HG02943 (cell line): ENCODE data around the gene IPMK.
A peak's percentile ranks its signal among the peaks of the same experiment; 100 is the strongest.
"Not testable (repeated sequence)": the region's sequence is repeated elsewhere in the genome, so short reads cannot be mapped to it uniquely, and the experiment has no call there.

Source experiments
- ATAC-seq: cut with Tn5 transposase; IDR thresholded peaks from one replicate; pipeline ENCODE4 v1.9.1; 2021; ENCODE audit warnings: mild to moderate bottlenecking, low read depth, moderate library complexity; ENCODE audit not compliant: unreplicated experiment

IPMK gene

DNA sequence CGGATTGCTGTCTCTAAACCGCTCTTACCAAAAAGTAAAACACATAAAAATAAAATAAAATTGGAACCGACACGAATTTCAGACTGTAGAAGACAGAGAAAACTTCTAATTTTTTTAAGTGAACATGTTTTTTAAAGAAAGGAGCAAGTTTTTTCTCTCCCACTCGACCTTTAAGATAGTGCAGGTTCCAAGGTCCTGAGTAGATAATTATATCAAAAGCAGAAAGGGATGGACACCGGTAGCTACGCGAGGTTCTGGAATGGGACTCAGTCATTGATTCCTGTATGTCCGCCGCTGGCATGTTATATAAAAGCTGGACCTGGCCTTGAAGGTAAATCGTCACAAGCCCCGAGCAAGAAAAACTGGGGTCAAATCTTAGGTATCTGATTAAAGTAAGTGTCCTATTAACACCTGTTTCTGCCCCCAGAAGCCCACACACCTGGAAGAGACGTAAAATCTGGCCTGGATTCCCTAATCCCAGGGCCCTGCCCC lies 806 bp upstream of the IPMK start:
- peak; percentile 0 for ATAC-seq

DNA sequence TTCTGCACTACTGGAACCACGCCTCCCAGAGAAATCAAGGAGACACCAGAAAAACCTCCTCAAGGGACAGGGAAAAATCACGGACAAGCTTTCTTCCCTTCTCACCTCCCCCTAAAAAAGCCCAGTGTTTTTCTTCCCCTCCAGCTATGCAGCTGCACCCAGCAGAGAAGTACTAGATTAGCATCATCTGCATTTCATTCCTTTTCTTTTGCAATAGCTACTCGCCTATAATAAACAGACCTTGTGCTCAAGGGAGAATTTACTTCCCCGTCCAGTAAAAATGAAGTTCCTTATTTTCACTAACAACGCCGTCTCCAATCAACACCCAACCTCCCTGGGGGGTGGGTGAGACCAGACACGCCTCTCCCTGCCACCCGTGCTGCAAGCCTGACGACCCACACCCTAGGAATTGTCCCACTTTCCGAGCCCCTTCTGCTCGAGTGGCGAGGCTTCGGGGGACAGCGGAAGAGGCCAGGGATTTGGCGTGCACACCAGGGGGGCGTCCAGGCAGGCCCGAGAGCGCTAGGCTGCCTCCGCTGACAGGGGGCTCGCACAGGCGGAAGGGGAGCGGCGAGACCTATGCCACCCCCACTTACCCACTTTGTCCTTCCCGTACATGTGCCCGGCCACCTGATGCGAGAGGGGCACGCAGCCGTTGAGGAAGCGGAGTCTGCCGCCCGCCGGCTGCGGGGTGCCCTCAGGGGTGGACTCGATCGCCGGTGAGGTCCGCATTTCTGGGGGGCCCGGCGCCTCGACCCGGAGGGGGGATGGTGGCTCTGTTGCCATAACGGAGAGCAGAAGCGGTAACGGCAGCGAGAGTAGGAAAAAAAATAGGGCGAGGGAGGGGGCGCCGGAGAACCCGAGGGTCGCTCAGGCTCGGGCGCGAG lies 625 bp downstream of the IPMK start:
- ATAC-seq = peak; percentile 14

GRCh38 chr10:58266003-58266825 lies 1.5 kb downstream of the IPMK start:
- ATAC-seq = no peak

- no peak for ATAC-seq
Observed at GRCh38 chr10:58265249-58265648, 2.4 kb downstream of the IPMK start.

GRCh38 chr10:58264780-58265179 lies 2.9 kb downstream of the IPMK start:
- no peak for ATAC-seq

- ATAC-seq = no peak
Observed at GRCh38 chr10:58262766-58263165, 4.9 kb downstream of the IPMK start.

GRCh38 chr10:58260334-58260733 lies 7.4 kb downstream of the IPMK start:
- ATAC-seq = no peak

- no peak for ATAC-seq
Observed at GRCh38 chr10:58258977-58259692, 8.6 kb downstream of the IPMK start.

GRCh38 chr10:58256013-58256780 lies 11.5 kb downstream of the IPMK start:
- not testable (repeated sequence) for ATAC-seq

DNA sequence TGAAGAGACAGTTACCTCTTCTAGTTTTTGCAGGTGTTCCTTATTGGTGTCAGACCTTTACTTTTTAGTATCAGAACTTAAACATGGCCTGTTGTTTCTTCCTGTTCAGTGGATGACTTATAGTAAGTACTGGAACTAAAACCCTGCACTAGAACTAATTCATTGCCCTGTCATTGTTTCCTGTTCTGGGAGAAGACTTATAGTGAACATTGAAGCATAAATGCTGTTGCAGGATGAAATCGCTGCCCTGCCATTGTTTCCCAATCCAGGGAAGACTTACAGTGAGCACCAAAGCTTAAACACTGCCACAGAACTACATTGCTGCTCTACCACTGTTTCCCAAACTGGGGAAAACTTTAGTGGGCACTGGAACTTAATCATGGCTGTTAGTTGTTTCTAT lies 13.1 kb downstream of the IPMK start:
- ATAC-seq = no peak

GRCh38 chr10:58253184-58253583 lies 14.5 kb downstream of the IPMK start:
- ATAC-seq = no peak

DNA sequence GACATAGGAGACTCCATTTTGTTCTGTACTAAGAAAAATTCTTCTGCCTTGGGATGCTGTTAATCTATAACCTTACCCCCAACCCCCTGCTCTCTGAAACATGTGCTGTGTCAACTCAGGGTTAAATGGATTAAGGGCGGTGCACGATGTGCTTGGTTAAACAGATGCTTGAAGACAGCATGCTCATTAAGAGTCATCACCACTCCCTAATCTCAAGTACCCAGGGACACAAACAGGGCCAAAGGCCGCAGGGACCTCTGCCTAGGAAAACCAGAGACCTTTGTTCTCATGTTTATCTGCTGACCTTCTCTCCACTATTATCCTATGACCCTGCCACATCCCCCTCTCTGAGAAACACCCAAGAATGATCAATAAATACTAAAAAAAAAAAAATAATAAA lies 23.0 kb downstream of the IPMK start:
- ATAC-seq = not testable (repeated sequence)

GRCh38 chr10:58244242-58244641 lies 23.5 kb downstream of the IPMK start:
- not testable (repeated sequence) for ATAC-seq

- not testable (repeated sequence) for ATAC-seq
Observed at GRCh38 chr10:58243801-58244200, 23.9 kb downstream of the IPMK start.

DNA sequence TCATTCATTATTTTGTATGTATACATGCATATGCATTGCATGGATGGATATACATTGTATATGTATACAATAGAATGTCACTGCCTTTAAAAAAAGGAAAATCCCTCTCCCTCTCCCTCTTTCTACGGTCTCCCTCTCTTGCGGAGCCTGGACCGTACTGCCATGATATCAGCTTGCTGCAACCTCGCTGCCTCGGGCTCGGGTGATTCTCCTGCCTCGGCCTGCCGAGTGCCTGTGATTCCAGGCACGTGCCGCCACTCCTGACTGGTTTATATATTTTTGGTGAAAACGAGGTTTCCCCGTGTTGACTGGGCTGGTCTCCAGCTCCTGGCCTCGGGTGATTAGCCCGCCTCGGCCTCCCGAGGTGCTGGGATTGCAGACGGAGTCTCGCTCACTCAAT lies 24.4 kb downstream of the IPMK start:
- ATAC-seq = no peak

DNA sequence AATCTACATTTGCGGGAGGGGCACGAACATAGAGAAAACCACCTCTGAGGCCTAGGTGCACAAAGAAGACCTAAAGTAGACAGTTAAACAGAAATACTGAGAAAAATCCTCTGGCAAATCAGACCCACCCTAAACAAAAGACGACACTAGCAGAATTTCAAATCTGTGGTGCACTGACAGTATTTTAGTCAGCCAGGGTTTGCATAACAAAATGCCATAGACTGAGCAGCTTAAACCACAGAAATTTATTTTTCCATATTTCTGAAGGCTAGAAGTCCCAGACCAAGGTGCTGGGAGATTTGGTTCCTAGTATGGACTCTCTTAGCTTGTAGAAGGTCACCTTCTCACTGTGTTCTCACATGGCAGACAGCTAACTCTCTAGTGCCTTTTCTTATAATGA lies 26.3 kb downstream of the IPMK start:
- ATAC-seq = no peak

DNA sequence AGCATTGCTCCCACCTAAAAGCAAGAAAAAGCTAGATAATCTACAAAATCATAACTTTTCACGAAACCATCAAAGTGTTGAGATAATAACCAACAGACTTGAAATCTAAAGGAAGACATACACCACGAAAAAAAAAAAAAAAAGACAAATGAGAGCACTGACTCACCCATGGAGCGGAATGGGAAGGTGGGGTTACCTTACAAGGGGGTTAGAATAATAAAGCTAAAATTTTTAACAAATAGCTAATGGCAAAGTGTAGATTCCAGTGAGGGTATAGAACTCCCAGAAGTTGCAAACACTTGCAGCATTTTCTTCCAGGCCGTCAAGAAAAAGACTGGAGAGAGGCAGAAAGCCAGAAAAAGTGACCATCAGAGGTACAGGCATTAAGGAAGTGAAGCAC lies 27.2 kb downstream of the IPMK start:
- no peak for ATAC-seq

DNA sequence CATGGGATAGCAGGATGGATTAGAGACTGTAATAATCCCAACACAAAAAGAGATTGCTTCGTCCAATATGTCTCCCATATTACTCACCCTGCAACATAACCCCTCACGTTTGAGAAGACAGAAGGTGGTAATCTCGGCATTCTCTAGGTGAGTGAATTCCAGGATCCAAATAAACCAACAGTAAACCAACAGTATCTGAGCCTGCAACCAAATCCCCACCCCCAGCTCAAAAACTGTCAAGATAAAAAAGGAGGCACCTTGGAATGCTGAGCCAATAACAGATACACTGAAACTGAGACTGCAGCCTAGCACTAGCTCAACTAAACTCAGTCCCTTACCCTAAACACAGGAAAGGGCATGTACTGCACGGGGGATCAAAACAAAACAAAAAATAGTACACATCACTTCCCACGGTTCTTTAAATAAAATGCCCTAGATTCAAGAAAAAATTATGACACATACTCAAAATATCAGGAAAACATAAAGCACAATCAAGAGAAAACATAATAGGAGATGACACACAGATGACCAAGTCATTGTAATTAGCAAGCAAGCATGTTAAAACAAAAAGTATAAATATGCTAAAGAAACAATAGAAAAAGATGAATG lies 28.0 kb downstream of the IPMK start:
- no peak for ATAC-seq

DNA sequence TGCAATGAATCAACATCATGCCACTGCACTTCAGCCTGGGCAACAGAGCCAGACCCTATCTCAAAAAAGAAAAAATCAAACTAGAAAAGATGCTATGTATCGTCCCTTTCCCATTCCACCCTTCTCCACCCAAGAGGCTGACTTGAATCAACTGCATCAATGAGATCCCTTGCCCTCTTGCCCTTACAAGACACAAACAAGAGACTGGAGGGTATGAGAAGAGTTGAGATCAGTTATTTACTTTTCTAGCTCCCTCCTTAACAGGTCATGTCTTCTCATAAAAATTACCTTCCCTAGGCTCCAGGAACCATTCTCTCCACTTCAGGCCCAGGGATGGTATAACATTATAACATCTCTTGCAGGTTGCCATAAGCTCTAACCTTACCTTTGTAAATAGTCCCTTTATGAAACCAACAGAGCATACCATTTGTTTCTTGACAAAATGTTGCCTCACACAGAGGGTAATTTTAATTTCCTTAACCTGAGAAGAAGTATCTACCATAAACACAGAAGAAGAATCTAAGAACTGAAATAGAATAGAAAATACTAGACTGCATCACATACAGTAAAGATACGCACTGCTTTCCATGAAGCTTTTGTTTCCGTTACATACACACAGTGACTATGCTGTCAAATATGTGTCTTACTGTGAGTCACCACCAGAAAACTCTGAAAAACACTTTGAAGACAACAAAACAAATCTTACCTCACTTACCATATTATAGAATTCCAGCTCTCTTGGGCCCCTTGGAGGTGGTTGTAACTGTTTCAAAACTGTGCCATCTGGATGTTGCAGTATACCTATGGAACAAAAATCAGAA lies 30.5 kb downstream of the IPMK start:
- no peak for ATAC-seq
